GM19099 (cell line): ENCODE measurements around the gene KHK.

Experiments used
- POLR2A ChIP-seq: IDR thresholded peaks from 3 replicates; pipeline ENCODE4 v1.6.1; 2011; ENCODE audit warnings: low read depth; ENCODE audit not compliant: insufficient read length; ENCODE audit errors: extremely low read depth

KHK gene

GRCh38 chr2:27083410-27084296 lies 2.9 kb upstream of the KHK start:
- TF ChIP-seq POLR2A = no peak

GRCh38 chr2:27084297-27085061 lies 2.1 kb upstream of the KHK start:
- no peak for TF ChIP-seq POLR2A

GRCh38 chr2:27085062-27085672 lies 1.4 kb upstream of the KHK start:
- TF ChIP-seq POLR2A = no peak

- no peak for TF ChIP-seq POLR2A
Measured at GRCh38 chr2:27085673-27086089, 891 bp upstream of the KHK start.

GRCh38 chr2:27086090-27086723 lies 365 bp upstream of the KHK start:
- TF ChIP-seq POLR2A = peak; percentile 71

- TF ChIP-seq POLR2A = no peak
Measured at GRCh38 chr2:27087823-27088410, 1.3 kb downstream of the KHK start.

GRCh38 chr2:27088634-27089033 lies 2.1 kb downstream of the KHK start:
- no peak for TF ChIP-seq POLR2A

- TF ChIP-seq POLR2A = no peak
Measured at GRCh38 chr2:27089111-27089954, 2.8 kb downstream of the KHK start.

- no peak for TF ChIP-seq POLR2A
Measured at GRCh38 chr2:27091746-27092695, 5.4 kb downstream of the KHK start.

- no peak for TF ChIP-seq POLR2A
Measured at GRCh38 chr2:27092696-27093429, 6.3 kb downstream of the KHK start.

GRCh38 chr2:27093430-27094352 lies 7.1 kb downstream of the KHK start:
- no peak for TF ChIP-seq POLR2A

- TF ChIP-seq POLR2A = no peak
Measured at GRCh38 chr2:27094353-27094984, 7.9 kb downstream of the KHK start.
